PC-3 (cell line): ENCODE results near the gene SGTB.

Experiments
- EZH2phosphoT487 ChIP-seq: fragments of 300-600 bp; sonication (generic); IDR thresholded peaks from 2 replicates; pipeline ENCODE4 v1.6.1; 2018; ENCODE audit warnings: mild to moderate bottlenecking, antibody characterized with exemption, low read length, borderline replicate concordance
- TF ChIP-seq, protein P1 (sequence below): fragments of 300-600 bp; sonication (generic); conservative IDR thresholded peaks from 2 replicates; pipeline ENCODE4 v1.5.1; 2017; ENCODE audit warnings: antibody characterized with exemption, low read depth, mild to moderate bottlenecking, low read length

DNA sequence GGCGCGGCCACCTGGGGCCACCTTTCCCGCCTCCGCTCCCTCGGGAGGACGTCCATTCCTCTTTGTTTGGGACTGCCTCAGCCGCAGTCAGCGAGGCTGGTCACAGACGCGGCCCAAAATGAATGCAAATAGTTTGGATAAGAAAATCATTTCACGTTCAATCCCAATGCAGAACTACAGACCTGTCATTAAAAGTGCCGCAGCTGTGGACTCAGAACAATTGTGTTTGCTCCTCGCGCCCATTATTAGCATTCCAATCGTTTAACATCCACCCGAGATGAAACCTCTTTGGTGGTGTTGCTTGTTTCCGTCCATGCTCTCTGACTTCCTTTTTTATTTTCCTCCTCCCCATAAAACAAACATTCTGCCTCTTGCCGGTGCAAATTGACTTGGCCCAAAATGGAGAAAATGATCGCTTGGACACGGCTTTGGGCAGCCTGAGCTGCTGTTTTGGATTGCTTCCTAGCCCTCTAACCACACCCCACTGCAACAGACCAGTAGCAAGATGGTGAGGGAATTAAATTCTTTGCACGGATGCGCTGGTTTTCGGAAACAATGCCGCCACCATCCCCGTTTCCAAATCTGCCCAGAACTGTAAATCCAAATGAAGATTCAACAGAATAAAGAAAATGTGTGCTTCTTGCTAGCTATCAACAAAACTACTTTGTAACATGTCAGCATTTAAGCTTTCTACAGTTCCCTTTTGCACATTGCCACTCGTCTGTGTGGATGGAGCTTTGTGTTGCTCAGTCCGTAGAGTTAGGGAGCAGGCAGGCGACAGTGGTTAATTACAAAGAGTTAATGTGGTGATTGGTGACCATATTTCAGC lies 880 bp upstream of the SGTB start:
- no peak for TF ChIP-seq EZH2phosphoT487
- TF ChIP-seq, protein P1, sequence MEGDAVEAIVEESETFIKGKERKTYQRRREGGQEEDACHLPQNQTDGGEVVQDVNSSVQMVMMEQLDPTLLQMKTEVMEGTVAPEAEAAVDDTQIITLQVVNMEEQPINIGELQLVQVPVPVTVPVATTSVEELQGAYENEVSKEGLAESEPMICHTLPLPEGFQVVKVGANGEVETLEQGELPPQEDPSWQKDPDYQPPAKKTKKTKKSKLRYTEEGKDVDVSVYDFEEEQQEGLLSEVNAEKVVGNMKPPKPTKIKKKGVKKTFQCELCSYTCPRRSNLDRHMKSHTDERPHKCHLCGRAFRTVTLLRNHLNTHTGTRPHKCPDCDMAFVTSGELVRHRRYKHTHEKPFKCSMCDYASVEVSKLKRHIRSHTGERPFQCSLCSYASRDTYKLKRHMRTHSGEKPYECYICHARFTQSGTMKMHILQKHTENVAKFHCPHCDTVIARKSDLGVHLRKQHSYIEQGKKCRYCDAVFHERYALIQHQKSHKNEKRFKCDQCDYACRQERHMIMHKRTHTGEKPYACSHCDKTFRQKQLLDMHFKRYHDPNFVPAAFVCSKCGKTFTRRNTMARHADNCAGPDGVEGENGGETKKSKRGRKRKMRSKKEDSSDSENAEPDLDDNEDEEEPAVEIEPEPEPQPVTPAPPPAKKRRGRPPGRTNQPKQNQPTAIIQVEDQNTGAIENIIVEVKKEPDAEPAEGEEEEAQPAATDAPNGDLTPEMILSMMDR, result no peak
